ENCODE results near the gene SGCE.

The SGCE gene

DNA sequence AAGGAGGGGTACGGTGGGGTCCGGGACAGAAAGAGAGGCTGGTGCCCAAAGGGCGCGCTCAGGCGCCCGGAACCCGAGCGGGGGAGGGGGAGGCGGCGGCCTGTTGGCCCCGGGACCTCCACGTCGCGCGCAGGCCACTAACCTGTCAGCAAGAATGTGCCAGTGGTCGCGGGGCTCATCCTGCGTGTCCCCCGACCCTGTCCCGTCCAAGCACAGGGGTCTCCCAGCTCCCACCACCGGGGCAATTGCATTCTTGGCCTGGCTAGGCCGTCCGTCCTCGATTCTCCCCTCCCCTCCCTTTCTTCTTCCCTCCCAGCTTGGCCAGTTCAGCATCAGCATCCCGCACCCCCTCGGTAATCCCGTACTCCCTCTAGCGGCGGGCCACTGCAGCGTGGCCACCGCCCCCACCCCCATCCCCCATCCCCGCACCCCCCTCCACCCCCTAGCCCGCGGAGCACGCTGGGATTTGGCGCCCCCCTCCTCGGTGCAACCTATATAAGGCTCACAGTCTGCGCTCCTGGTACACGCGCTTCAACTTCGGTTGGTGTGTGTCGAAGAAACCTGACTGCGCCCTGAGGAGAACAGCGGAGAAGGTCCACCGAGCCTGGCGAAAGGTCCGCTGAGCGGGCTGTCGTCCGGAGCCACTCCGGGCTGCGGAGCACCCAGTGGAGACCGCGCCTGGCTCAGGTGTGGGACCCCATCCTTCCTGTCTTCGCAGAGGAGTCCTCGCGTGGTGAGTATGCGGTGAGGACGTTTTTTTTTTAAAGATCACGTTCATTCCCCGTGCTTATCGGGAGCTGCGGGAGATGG is at the start of gene SGCE (continued):
- TF ChIP-seq ZFP3 (tag by site-specific recombination; IDR thresholded peaks at IDR 0.05; ENCODE audit: low read depth) (0 out of 2 replicates have a peak, but pooled peaks have one; percentile 35), ZNF843 (tag by site-specific recombination; IDR thresholded peaks at IDR 0.05) (peak; percentile 82), ZNF610 (tag by site-specific recombination; IDR thresholded peaks at IDR 0.05; ENCODE audit: borderline replicate concordance) (peak; percentile 51; the same call in 1 of the 2 replicates), REPIN1 (tag by site-specific recombination; IDR thresholded peaks at IDR 0.05; ENCODE audit: low read depth) (peak; percentile 75; the same call in 1 of the 2 replicates), WT1 (tag by site-specific recombination; IDR thresholded peaks at IDR 0.05) (peak; percentile 75), ZNF175 (tag by site-specific recombination; IDR thresholded peaks at IDR 0.05) (no peak), KLF9 (tag by site-specific recombination; IDR thresholded peaks at IDR 0.05; ENCODE audit: low read depth) (peak; percentile 59), GLI4 (tag by site-specific recombination; IDR thresholded peaks at IDR 0.05) (no peak), ZNF629 (tag by site-specific recombination; IDR thresholded peaks at IDR 0.05) (peak; percentile 48), SP7 (tag by site-specific recombination; IDR thresholded peaks at IDR 0.05) (peak; percentile 70), ZNF121 (tag by site-specific recombination; IDR thresholded peaks at IDR 0.05) (peak; percentile 62; the same call in 1 of the 2 replicates), ZNF155 (tag by site-specific recombination; IDR thresholded peaks at IDR 0.05) (no peak), ZNF335 (tag by site-specific recombination; conservative IDR thresholded peaks at IDR 0.05) (peak; percentile 57), ZFHX2 (tag by site-specific recombination; conservative IDR thresholded peaks at IDR 0.05) (peak; percentile 47; the same call in 1 of the 2 replicates), BCL11B (tag by site-specific recombination; IDR thresholded peaks at IDR 0.05; ENCODE audit: low read depth) (peak; percentile 58; the same call in 1 of the 2 replicates), ZNF394 (tag by site-specific recombination; IDR thresholded peaks at IDR 0.05; ENCODE audit: borderline replicate concordance) (peak; percentile 13; the same call in 1 of the 2 replicates), ZNF544 (tag by site-specific recombination; IDR thresholded peaks at IDR 0.05) (no peak)
- TF ChIP-seq, protein P1, sequence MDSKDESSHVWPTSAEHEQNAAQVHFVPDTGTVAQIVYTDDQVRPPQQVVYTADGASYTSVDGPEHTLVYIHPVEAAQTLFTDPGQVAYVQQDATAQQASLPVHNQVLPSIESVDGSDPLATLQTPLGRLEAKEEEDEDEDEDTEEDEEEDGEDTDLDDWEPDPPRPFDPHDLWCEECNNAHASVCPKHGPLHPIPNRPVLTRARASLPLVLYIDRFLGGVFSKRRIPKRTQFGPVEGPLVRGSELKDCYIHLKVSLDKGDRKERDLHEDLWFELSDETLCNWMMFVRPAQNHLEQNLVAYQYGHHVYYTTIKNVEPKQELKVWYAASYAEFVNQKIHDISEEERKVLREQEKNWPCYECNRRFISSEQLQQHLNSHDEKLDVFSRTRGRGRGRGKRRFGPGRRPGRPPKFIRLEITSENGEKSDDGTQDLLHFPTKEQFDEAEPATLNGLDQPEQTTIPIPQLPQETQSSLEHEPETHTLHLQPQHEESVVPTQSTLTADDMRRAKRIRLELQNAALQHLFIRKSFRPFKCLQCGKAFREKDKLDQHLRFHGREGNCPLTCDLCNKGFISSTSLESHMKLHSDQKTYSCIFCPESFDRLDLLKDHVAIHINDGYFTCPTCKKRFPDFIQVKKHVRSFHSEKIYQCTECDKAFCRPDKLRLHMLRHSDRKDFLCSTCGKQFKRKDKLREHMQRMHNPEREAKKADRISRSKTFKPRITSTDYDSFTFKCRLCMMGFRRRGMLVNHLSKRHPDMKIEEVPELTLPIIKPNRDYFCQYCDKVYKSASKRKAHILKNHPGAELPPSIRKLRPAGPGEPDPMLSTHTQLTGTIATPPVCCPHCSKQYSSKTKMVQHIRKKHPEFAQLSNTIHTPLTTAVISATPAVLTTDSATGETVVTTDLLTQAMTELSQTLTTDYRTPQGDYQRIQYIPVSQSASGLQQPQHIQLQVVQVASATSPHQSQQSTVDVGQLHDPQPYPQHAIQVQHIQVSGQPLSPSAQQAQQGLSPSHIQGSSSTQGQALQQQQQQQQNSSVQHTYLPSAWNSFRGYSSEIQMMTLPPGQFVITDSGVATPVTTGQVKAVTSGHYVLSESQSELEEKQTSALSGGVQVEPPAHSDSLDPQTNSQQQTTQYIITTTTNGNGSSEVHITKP (tag by site-specific recombination; IDR thresholded peaks at IDR 0.05), result peak; percentile 74
- TF ChIP-seq, protein P2, sequence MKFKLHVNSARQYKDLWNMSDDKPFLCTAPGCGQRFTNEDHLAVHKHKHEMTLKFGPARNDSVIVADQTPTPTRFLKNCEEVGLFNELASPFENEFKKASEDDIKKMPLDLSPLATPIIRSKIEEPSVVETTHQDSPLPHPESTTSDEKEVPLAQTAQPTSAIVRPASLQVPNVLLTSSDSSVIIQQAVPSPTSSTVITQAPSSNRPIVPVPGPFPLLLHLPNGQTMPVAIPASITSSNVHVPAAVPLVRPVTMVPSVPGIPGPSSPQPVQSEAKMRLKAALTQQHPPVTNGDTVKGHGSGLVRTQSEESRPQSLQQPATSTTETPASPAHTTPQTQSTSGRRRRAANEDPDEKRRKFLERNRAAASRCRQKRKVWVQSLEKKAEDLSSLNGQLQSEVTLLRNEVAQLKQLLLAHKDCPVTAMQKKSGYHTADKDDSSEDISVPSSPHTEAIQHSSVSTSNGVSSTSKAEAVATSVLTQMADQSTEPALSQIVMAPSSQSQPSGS (tag by site-specific recombination; IDR thresholded peaks at IDR 0.05; ENCODE audit: low read depth), result no peak
- TF ChIP-seq, protein P3, sequence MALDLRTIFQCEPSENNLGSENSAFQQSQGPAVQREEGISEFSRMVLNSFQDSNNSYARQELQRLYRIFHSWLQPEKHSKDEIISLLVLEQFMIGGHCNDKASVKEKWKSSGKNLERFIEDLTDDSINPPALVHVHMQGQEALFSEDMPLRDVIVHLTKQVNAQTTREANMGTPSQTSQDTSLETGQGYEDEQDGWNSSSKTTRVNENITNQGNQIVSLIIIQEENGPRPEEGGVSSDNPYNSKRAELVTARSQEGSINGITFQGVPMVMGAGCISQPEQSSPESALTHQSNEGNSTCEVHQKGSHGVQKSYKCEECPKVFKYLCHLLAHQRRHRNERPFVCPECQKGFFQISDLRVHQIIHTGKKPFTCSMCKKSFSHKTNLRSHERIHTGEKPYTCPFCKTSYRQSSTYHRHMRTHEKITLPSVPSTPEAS (tag by site-specific recombination; IDR thresholded peaks at IDR 0.05), result peak; percentile 49
- TF ChIP-seq, protein P4, sequence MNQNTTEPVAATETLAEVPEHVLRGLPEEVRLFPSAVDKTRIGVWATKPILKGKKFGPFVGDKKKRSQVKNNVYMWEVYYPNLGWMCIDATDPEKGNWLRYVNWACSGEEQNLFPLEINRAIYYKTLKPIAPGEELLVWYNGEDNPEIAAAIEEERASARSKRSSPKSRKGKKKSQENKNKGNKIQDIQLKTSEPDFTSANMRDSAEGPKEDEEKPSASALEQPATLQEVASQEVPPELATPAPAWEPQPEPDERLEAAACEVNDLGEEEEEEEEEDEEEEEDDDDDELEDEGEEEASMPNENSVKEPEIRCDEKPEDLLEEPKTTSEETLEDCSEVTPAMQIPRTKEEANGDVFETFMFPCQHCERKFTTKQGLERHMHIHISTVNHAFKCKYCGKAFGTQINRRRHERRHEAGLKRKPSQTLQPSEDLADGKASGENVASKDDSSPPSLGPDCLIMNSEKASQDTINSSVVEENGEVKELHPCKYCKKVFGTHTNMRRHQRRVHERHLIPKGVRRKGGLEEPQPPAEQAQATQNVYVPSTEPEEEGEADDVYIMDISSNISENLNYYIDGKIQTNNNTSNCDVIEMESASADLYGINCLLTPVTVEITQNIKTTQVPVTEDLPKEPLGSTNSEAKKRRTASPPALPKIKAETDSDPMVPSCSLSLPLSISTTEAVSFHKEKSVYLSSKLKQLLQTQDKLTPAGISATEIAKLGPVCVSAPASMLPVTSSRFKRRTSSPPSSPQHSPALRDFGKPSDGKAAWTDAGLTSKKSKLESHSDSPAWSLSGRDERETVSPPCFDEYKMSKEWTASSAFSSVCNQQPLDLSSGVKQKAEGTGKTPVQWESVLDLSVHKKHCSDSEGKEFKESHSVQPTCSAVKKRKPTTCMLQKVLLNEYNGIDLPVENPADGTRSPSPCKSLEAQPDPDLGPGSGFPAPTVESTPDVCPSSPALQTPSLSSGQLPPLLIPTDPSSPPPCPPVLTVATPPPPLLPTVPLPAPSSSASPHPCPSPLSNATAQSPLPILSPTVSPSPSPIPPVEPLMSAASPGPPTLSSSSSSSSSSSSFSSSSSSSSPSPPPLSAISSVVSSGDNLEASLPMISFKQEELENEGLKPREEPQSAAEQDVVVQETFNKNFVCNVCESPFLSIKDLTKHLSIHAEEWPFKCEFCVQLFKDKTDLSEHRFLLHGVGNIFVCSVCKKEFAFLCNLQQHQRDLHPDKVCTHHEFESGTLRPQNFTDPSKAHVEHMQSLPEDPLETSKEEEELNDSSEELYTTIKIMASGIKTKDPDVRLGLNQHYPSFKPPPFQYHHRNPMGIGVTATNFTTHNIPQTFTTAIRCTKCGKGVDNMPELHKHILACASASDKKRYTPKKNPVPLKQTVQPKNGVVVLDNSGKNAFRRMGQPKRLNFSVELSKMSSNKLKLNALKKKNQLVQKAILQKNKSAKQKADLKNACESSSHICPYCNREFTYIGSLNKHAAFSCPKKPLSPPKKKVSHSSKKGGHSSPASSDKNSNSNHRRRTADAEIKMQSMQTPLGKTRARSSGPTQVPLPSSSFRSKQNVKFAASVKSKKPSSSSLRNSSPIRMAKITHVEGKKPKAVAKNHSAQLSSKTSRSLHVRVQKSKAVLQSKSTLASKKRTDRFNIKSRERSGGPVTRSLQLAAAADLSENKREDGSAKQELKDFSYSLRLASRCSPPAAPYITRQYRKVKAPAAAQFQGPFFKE (tag by site-specific recombination; IDR thresholded peaks at IDR 0.05; ENCODE audit: borderline replicate concordance), result no peak
- TF ChIP-seq, protein P5, sequence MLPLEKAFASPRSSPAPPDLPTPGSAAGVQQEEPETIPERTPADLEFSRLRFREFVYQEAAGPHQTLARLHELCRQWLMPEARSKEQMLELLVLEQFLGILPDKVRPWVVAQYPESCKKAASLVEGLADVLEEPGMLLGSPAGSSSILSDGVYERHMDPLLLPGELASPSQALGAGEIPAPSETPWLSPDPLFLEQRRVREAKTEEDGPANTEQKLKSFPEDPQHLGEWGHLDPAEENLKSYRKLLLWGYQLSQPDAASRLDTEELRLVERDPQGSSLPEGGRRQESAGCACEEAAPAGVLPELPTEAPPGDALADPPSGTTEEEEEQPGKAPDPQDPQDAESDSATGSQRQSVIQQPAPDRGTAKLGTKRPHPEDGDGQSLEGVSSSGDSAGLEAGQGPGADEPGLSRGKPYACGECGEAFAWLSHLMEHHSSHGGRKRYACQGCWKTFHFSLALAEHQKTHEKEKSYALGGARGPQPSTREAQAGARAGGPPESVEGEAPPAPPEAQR (tag by site-specific recombination; IDR thresholded peaks at IDR 0.05), result no peak
- TF ChIP-seq, protein P6, sequence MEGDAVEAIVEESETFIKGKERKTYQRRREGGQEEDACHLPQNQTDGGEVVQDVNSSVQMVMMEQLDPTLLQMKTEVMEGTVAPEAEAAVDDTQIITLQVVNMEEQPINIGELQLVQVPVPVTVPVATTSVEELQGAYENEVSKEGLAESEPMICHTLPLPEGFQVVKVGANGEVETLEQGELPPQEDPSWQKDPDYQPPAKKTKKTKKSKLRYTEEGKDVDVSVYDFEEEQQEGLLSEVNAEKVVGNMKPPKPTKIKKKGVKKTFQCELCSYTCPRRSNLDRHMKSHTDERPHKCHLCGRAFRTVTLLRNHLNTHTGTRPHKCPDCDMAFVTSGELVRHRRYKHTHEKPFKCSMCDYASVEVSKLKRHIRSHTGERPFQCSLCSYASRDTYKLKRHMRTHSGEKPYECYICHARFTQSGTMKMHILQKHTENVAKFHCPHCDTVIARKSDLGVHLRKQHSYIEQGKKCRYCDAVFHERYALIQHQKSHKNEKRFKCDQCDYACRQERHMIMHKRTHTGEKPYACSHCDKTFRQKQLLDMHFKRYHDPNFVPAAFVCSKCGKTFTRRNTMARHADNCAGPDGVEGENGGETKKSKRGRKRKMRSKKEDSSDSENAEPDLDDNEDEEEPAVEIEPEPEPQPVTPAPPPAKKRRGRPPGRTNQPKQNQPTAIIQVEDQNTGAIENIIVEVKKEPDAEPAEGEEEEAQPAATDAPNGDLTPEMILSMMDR (tag by site-specific recombination; IDR thresholded peaks at IDR 0.05), result peak; percentile 55; the same call in 1 of the 2 replicates

Data from HEK293 (cell line).